GM12878 (cell line): Measurements from ENCODE around the gene PP2D1.

Source experiments
- CHD2 ChIP-seq: IDR thresholded peaks from 2 replicates; pipeline ENCODE4 v1.6.1; 2011; ENCODE audit warnings: low read depth, low read length, improper control_type of control experiment, borderline replicate concordance
- DPF2 ChIP-seq: fragments of 450-650 bp; IDR thresholded peaks from 2 replicates; pipeline ENCODE4 v1.6.1; 2017; ENCODE audit warnings: mild to moderate bottlenecking
- POLR2A ChIP-seq: IDR thresholded peaks from 2 replicates; pipeline ENCODE4 v1.6.1; 2011; ENCODE audit warnings: low read depth, mild to moderate bottlenecking, low read length
- POLR2AphosphoS5 ChIP-seq: IDR thresholded peaks from 2 replicates; pipeline ENCODE4 v1.6.1; 2011; ENCODE audit warnings: mild to moderate bottlenecking, low read length, inconsistent platforms
- RAD21 ChIP-seq: IDR thresholded peaks from 2 replicates; pipeline ENCODE4 v1.6.1; 2011; ENCODE audit warnings: mild to moderate bottlenecking, low read depth, low read length, moderate library complexity; ENCODE audit not compliant: insufficient read depth
- RCOR1 ChIP-seq: conservative IDR thresholded peaks from 2 replicates; pipeline ENCODE4 v1.6.1; 2012; ENCODE audit warnings: low read depth, low read length, improper control_type of control experiment
- SIN3A ChIP-seq: IDR thresholded peaks from 2 replicates; pipeline ENCODE4 v1.6.1; 2012; ENCODE audit warnings: low read depth, low read length, improper control_type of control experiment
- TAF1 ChIP-seq: IDR thresholded peaks from 2 replicates; pipeline ENCODE4 v1.6.1; 2011; ENCODE audit warnings: mild to moderate bottlenecking, low read depth, low read length, borderline replicate concordance
- TF ChIP-seq, protein P1 (sequence below), 3 experiments: IDR thresholded peaks in 2 of 3; conservative IDR thresholded peaks in 1 of 3; 2 replicates each; pipeline ENCODE4 v1.5.1; 2011; ENCODE audit warnings: low read depth in 3 of 3, low read length in 3 of 3, mild to moderate bottlenecking in 3 of 3, control low read depth in 2 of 3, moderate library complexity in 2 of 3, inconsistent platforms in 1 of 3, mixed read lengths in 1 of 3; ENCODE audit not compliant: control insufficient read depth in 2 of 3, insufficient read depth in 1 of 3; ENCODE audit errors: extremely low read depth in 1 of 3
- TF ChIP-seq, protein P2 (sequence below): fragments of 450-650 bp; IDR thresholded peaks from 2 replicates; pipeline ENCODE4 v1.6.1; 2017; ENCODE audit warnings: borderline replicate concordance

GRCh38 chr3:19937459-19938294, 74.4 kb downstream of the PP2D1 start:
- TF ChIP-seq, protein P1, sequence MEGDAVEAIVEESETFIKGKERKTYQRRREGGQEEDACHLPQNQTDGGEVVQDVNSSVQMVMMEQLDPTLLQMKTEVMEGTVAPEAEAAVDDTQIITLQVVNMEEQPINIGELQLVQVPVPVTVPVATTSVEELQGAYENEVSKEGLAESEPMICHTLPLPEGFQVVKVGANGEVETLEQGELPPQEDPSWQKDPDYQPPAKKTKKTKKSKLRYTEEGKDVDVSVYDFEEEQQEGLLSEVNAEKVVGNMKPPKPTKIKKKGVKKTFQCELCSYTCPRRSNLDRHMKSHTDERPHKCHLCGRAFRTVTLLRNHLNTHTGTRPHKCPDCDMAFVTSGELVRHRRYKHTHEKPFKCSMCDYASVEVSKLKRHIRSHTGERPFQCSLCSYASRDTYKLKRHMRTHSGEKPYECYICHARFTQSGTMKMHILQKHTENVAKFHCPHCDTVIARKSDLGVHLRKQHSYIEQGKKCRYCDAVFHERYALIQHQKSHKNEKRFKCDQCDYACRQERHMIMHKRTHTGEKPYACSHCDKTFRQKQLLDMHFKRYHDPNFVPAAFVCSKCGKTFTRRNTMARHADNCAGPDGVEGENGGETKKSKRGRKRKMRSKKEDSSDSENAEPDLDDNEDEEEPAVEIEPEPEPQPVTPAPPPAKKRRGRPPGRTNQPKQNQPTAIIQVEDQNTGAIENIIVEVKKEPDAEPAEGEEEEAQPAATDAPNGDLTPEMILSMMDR (IDR thresholded peaks at IDR 0.05 in 2 of 3, conservative IDR thresholded peaks at IDR 0.05 in 1 of 3; ENCODE audit: control insufficient read depth in 2 of 3, extremely low read depth in 1 of 3, insufficient read depth in 1 of 3, low read depth in 3 of 3, low read length in 3 of 3): no peak
- TF ChIP-seq DPF2: no peak
- TF ChIP-seq POLR2AphosphoS5: no peak
- TF ChIP-seq SIN3A: no peak
- TF ChIP-seq TAF1: no peak
- TF ChIP-seq, protein P2, sequence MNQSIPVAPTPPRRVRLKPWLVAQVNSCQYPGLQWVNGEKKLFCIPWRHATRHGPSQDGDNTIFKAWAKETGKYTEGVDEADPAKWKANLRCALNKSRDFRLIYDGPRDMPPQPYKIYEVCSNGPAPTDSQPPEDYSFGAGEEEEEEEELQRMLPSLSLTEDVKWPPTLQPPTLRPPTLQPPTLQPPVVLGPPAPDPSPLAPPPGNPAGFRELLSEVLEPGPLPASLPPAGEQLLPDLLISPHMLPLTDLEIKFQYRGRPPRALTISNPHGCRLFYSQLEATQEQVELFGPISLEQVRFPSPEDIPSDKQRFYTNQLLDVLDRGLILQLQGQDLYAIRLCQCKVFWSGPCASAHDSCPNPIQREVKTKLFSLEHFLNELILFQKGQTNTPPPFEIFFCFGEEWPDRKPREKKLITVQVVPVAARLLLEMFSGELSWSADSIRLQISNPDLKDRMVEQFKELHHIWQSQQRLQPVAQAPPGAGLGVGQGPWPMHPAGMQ: no peak
- TF ChIP-seq RCOR1: no peak
- no peak for TF ChIP-seq POLR2A
- no peak for TF ChIP-seq RAD21
- TF ChIP-seq CHD2: no peak
